Ovary (tissue), 9 donors: ENCODE data around the gene PROM2. TPM values are rescaled to one million over a fixed set of nuclear protein-coding genes. Genes with fewer than 3 reads are reported as not detected.

ENCODE experiments used
- DNase-seq, 5 donors: peaks; one replicate each; pipeline ENCODE4 v3.0.0-alpha.2; 2019 to 2020
- H3K27ac ChIP-seq, 2 donors: fragments of 200-600 bp; one replicate each; pipeline versions ENCODE4 v1.5.1 to v1.8.0; 2019 to 2022
- H3K27me3 ChIP-seq: fragments of 200-600 bp; one replicate; pipeline ENCODE4 v1.8.0; 2022
- H3K36me3 ChIP-seq: fragments of 200-600 bp; sonication (generic); one replicate; pipeline ENCODE4 v1.5.1; 2019
- H3K4me1 ChIP-seq: one replicate; pipeline ENCODE4 v1.8.1; 2013; ENCODE audit warnings: mild to moderate bottlenecking, moderate library complexity; ENCODE audit not compliant: insufficient read depth
- H3K4me3 ChIP-seq: fragments of 200-600 bp; sonication (generic); one replicate; pipeline ENCODE4 v1.5.1; 2017
- H3K9me3 ChIP-seq, 2 donors: fragments of 200-600 bp in 1 of 2; sonication (generic) in 1 of 2; one replicate each; pipeline versions ENCODE4 v1.5.1 to v1.8.1; 2013 to 2019; ENCODE audit warnings: mild to moderate bottlenecking in 1 of 2, moderate library complexity in 1 of 2
- EP300 ChIP-seq: sonication (generic); formaldehyde crosslinking; IDR thresholded peaks from one replicate; pipeline ENCODE4 v1.6.1; 2017; ENCODE audit warnings: antibody characterized with exemption
- POLR2A ChIP-seq: fragments of 450-650 bp; IDR thresholded peaks from one replicate; pipeline ENCODE4 v1.6.1; 2017; ENCODE audit warnings: antibody characterized with exemption, mild to moderate bottlenecking, moderate library complexity
- WGBS, 3 donors: extraction: QIAGEN DNeasy Blood & Tissue Kit in 1 of 3; methylation state at CpG; one replicate each; pipeline versions ENCODE4 v1.1.5 to v1.1.7; 2013 to 2017; 5-methylcytosine and 5-hydroxymethylcytosine counted together
- intact Hi-C, 4 donors: fragments of 100-400 bp; cut with DNase I; formaldehyde crosslinking; loops; one replicate each; pipeline versions ENCODE4 v1.11.0 to v1.15.1; 2022 to 2023
- polyA plus RNA-seq, 2 donors: library from polyadenylated mRNA; stranded (reverse); fragments of 200-250 nt in 1 of 2; fragments of 350-450 nt in 1 of 2; fragmentation: Illumina TruSeq in 1 of 2; extraction: RNeasy Lipid Tissue Mini Kit (QIAGEN cat#74804) in 1 of 2; gene quantifications; one replicate each; pipeline ENCODE4 v1.2.3, GENCODE V29; 2013 to 2014
- total RNA-seq, 7 donors: library from RNA; depleted of rRNA in 2 of 7; stranded (reverse); fragments of >200 nt in 2 of 7; fragmentation: NEBNext Ultra II Directional in 3 of 7; extraction: Animal tissue kit (Norgen Biotek cat#: 25700) in 3 of 7; gene quantifications; one replicate each; pipeline versions ENCODE4 v1.1.0 to v1.2.4, GENCODE V29; 2016 to 2023
- TF ChIP-seq, protein P1 (sequence below), 3 donors: fragments of 450-650 bp in 2 of 3; fragments of 200-600 bp in 1 of 3; IDR thresholded peaks; one replicate each; pipeline versions ENCODE4 v1.5.1 to v1.8.0; 2016 to 2022; ENCODE audit warnings: antibody characterized with exemption in 3 of 3, mild to moderate bottlenecking in 1 of 3
- donor health status: DM: no; HTN: no; CAD: no; lungs with moderate emphysema.
- donor health status: DM: no; HTN: no; CAD: no.
- donor health status: Bipolar disorder and iron deficiency.
- donor health status: DM: yes; HTN: yes; CAD: no.
- donor health status: DM: no; HTN: no; CAD: no.
- donor health status: DM: yes; HTN: yes; CAD: no.

The PROM2 gene
- total and polyA plus RNA-seq, 9 donors: 0.37 to 5.1 (median 3.4) TPM

DNA sequence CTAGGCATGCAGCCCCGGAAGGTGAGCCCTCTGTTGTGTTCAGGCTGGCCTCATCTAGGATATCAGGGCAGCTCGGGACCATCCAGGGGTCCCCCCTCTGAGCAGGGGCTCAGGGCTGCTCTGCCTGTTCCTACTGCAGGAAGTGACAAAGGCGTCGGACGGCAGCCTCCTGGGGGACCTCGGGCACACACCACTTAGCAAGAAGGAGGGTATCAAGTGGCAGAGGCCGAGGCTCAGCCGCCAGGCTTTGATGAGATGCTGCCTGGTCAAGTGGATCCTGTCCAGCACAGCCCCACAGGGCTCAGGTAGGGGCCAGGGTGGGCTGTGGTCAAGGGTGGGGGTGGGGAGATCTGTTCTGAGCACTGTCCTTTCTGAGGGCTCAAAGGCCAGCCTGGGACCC is 36.0 kb downstream of the PROM2 start:
- 73 to 75% (median 73%) methylated on average over 8 of the region's 8 CpGs for WGBS, 3 donors
- H3K4me1 ChIP-seq: no peaks in the 10 kb centered on the region
- TF ChIP-seq EP300 (no peak), POLR2A (no peak)
- TF ChIP-seq, protein P1, sequence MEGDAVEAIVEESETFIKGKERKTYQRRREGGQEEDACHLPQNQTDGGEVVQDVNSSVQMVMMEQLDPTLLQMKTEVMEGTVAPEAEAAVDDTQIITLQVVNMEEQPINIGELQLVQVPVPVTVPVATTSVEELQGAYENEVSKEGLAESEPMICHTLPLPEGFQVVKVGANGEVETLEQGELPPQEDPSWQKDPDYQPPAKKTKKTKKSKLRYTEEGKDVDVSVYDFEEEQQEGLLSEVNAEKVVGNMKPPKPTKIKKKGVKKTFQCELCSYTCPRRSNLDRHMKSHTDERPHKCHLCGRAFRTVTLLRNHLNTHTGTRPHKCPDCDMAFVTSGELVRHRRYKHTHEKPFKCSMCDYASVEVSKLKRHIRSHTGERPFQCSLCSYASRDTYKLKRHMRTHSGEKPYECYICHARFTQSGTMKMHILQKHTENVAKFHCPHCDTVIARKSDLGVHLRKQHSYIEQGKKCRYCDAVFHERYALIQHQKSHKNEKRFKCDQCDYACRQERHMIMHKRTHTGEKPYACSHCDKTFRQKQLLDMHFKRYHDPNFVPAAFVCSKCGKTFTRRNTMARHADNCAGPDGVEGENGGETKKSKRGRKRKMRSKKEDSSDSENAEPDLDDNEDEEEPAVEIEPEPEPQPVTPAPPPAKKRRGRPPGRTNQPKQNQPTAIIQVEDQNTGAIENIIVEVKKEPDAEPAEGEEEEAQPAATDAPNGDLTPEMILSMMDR (IDR thresholded peaks at IDR 0.05): no peak
- H3K4me3 ChIP-seq: no peak overlapping the region
- H3K9me3 ChIP-seq: no peaks in the 10 kb centered on the region
- H3K27ac ChIP-seq: no peak overlapping the region
- no peak for DNase-seq
- intact Hi-C loops: no loop called here
- no peaks in the 10 kb centered on the region for H3K36me3 ChIP-seq
- H3K27me3 ChIP-seq: no peaks in the 10 kb centered on the region

GRCh38 chr2:95310651-95311050 is 36.4 kb downstream of the PROM2 start:
- H3K4me1 ChIP-seq: no peaks in the 10 kb centered on the region
- no peak for DNase-seq
- H3K9me3 ChIP-seq: no peaks in the 10 kb centered on the region
- TF ChIP-seq POLR2A (no peak), EP300 (no peak)
- TF ChIP-seq, protein P1 (IDR thresholded peaks at IDR 0.05): no peak
- H3K36me3 ChIP-seq: no peaks in the 10 kb centered on the region
- no peak overlapping the region for H3K27ac ChIP-seq
- intact Hi-C loops: no loop called here
- H3K27me3 ChIP-seq: no peaks in the 10 kb centered on the region
- H3K4me3 ChIP-seq: no peak overlapping the region
- 87 to 96% (median 92%) methylated on average over 3 to 4 of the region's 4 CpGs for WGBS, 3 donors

GRCh38 chr2:95311815-95312542 is 37.7 kb downstream of the PROM2 start:
- no peak for TF ChIP-seq POLR2A
- TF ChIP-seq, protein P1 (IDR thresholded peaks at IDR 0.05): no peak
- TF ChIP-seq EP300: no peak
- no peaks in the 10 kb centered on the region for H3K4me1 ChIP-seq
- 69 to 78% (median 73%) methylated on average over 26 of the region's 26 CpGs for WGBS, 3 donors

DNA sequence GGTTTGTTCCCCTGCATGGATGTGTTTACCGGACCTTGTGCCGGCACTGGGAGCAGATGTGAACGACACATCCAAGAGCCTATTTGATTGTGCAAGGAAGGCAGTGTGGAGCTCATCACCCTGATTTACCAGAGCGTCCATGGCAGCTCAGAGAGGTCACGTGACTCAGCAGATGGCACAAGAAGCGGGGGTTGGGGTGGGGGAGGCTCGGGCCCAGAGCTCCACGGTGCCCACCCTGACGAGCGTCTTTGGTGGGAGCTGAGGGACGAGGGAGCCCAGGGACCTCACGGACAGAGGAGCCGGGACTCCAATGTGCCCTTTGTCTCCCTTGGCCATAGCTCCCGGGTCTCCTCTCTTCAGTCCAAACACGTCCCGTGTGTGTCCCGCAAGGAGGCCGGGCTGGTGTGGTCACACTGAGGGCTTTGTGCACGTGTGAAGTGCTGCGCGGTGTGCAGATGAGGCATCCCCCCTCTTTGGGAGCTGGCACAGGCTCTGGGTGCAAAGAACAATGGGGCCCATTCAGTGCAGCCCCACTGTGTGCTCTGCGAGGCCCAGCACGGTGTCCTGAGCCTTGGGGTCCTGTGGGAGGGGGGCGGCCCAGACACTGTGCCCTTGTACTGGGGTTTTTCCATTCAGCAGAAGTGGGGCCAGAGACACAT is 38.4 kb downstream of the PROM2 start:
- intact Hi-C loops: no loop called here
- H3K4me1 ChIP-seq: no peaks in the 10 kb centered on the region
- 81 to 89% (median 84%) methylated on average over 24 of the region's 24 CpGs for WGBS, 3 donors
- H3K9me3 ChIP-seq: no peaks in the 10 kb centered on the region
- no peak overlapping the region for H3K4me3 ChIP-seq
- TF ChIP-seq POLR2A (no peak), EP300 (no peak)
- TF ChIP-seq, protein P1 (IDR thresholded peaks at IDR 0.05): no peak
- no peak for DNase-seq
- no peaks in the 10 kb centered on the region for H3K36me3 ChIP-seq
- no peaks in the 10 kb centered on the region for H3K27me3 ChIP-seq
- H3K27ac ChIP-seq: no peak overlapping the region

More at GRCh38 chr2:95311815-95312542, 37.7 kb downstream of the PROM2 start:
- Histone ChIP-seq H3K27me3 (no peaks in the 10 kb centered on the region), H3K4me3 (no peak overlapping the region), H3K27ac (no peak overlapping the region), H3K36me3 (no peaks in the 10 kb centered on the region), H3K9me3 (no peaks in the 10 kb centered on the region)
- intact Hi-C loops: no loop called here
- DNase-seq: no peak
